ENCODE data around the gene ZNF391.

ZNF391 gene

GRCh38 chr6:27441001-27441400 is 52.4 kb downstream of the ZNF391 start:
- no peak overlapping the region for H3K4me2 ChIP-seq (ENCODE audit: low read length)
- H3K9me2 ChIP-seq (ENCODE audit: low read depth, low read length) = no peaks in the 10 kb centered on the region
- H2AFZ ChIP-seq (ENCODE audit: low read length) = no peak overlapping the region
- H3K27me3 ChIP-seq (ENCODE audit: insufficient read depth, low read length) = no peaks in the 10 kb centered on the region
- H4K20me1 ChIP-seq (ENCODE audit: insufficient read depth, low read length) = no peaks in the 10 kb centered on the region
- no peak overlapping the region for H3K4me3 ChIP-seq (ENCODE audit: low read depth, low read length, poor library complexity, severe bottlenecking)
- H3K36me3 ChIP-seq (ENCODE audit: insufficient read depth, low read length) = no peaks in the 10 kb centered on the region
- H3K9me3 ChIP-seq (ENCODE audit: low read length) = peaks cover 8% of the 10 kb centered on the region; the same call in 1 of the 2 replicates
- H3K4me1 ChIP-seq (ENCODE audit: insufficient read depth, low read length, severe bottlenecking) = no peaks in the 10 kb centered on the region
- no peak overlapping the region for H3K27ac ChIP-seq (ENCODE audit: low read depth, low read length, poor library complexity, severe bottlenecking)
- no peaks in the 10 kb centered on the region for H3F3A ChIP-seq (ENCODE audit: insufficient read depth, low read length)
- H3K79me2 ChIP-seq (ENCODE audit: insufficient read depth, low read length) = no peaks in the 10 kb centered on the region
- H3K9ac ChIP-seq (ENCODE audit: low read length) = no peak overlapping the region
- TF ChIP-seq CTCF (IDR thresholded peaks at IDR 0.05; ENCODE audit: low read length) = no peak
- no peak for TF ChIP-seq EZH2 (IDR thresholded peaks at IDR 0.05; ENCODE audit: borderline replicate concordance, low read length)

DNA sequence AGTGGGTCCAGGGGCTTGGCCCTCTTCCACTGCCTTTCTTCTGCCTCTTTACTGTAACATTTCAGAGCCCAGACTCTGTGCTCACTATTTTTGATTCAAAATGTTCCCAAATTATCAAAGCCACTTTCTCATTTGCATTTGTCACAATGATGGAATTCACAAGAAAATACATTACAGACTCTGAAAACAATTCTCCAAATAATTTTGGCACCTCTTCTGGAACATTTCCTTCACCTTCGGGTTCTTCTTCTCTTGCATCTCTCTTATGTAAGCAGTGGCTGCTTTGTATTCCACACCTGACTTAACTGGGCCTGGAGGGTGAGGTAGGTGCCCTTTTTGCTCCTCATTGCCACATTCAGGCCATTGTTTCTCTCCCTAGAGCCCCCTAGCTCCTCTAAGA is 54.4 kb downstream of the ZNF391 start:
- Histone ChIP-seq H3K4me3 (ENCODE audit: low read depth, low read length, poor library complexity, severe bottlenecking) (no peak overlapping the region), H3K4me1 (ENCODE audit: insufficient read depth, low read length, severe bottlenecking) (no peaks in the 10 kb centered on the region), H3K4me2 (ENCODE audit: low read length) (no peak overlapping the region), H3F3A (ENCODE audit: insufficient read depth, low read length) (no peaks in the 10 kb centered on the region), H3K9me3 (ENCODE audit: low read length) (peaks cover 10% of the 10 kb centered on the region; the same call in 1 of the 2 replicates), H3K27ac (ENCODE audit: low read depth, low read length, poor library complexity, severe bottlenecking) (no peak overlapping the region), H4K20me1 (ENCODE audit: insufficient read depth, low read length) (no peaks in the 10 kb centered on the region), H3K9me2 (ENCODE audit: low read depth, low read length) (no peaks in the 10 kb centered on the region), H3K79me2 (ENCODE audit: insufficient read depth, low read length) (no peaks in the 10 kb centered on the region), H3K27me3 (ENCODE audit: insufficient read depth, low read length) (no peaks in the 10 kb centered on the region), H3K9ac (ENCODE audit: low read length) (no peak overlapping the region), H2AFZ (ENCODE audit: low read length) (no peak overlapping the region), H3K36me3 (ENCODE audit: insufficient read depth, low read length) (no peaks in the 10 kb centered on the region)
- TF ChIP-seq EZH2 (IDR thresholded peaks at IDR 0.05; ENCODE audit: borderline replicate concordance, low read length) (no peak), CTCF (IDR thresholded peaks at IDR 0.05; ENCODE audit: low read length) (no peak)

DNA sequence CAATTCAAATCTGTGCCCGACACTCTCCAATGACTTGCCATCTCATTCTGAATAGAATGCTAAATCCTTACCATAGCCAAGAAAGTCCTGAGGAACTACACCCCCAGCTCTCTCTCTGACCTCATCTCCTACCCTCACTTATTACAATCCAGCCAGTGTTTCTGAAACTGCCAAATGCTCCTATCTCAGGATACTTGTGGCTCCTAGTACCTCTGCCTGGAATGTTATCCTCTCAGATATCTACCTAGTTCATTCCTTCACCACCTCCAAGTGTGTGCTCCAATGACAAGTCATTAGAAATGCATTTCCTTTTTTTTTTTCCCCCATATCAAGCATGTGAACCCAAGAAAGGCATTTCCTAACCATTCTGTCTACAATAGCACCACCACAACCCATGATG is 59.9 kb downstream of the ZNF391 start:
- Histone ChIP-seq H3K4me3 (ENCODE audit: low read depth, low read length, poor library complexity, severe bottlenecking) (no peak overlapping the region), H2AFZ (ENCODE audit: low read length) (no peak overlapping the region), H3K36me3 (ENCODE audit: insufficient read depth, low read length) (peaks cover 41% of the 10 kb centered on the region), H3K9me2 (ENCODE audit: low read depth, low read length) (no peaks in the 10 kb centered on the region), H3F3A (ENCODE audit: insufficient read depth, low read length) (no peaks in the 10 kb centered on the region), H3K27me3 (ENCODE audit: insufficient read depth, low read length) (no peaks in the 10 kb centered on the region), H3K79me2 (ENCODE audit: insufficient read depth, low read length) (no peaks in the 10 kb centered on the region), H4K20me1 (ENCODE audit: insufficient read depth, low read length) (no peaks in the 10 kb centered on the region), H3K4me1 (ENCODE audit: insufficient read depth, low read length, severe bottlenecking) (no peaks in the 10 kb centered on the region), H3K9me3 (ENCODE audit: low read length) (peaks cover 65% of the 10 kb centered on the region), H3K27ac (ENCODE audit: low read depth, low read length, poor library complexity, severe bottlenecking) (no peak overlapping the region), H3K9ac (ENCODE audit: low read length) (no peak overlapping the region), H3K4me2 (ENCODE audit: low read length) (no peak overlapping the region)
- no peak for TF ChIP-seq EZH2 (IDR thresholded peaks at IDR 0.05; ENCODE audit: borderline replicate concordance, low read length)
- TF ChIP-seq CTCF (IDR thresholded peaks at IDR 0.05; ENCODE audit: low read length) = no peak
